Measurements from ENCODE around the gene ARHGDIA.

Gene ARHGDIA

GRCh38 chr17:81822312-81822637 is 48.9 kb downstream of the ARHGDIA start:
- Histone ChIP-seq H3K36me3 (ENCODE audit: insufficient read depth, low read length) (no peaks in the 10 kb centered on the region), H3K4me3 (ENCODE audit: low read depth in 1 of 2, low read length in 2 of 2) (no peak overlapping the region), H3K27ac (ENCODE audit: low read depth, low read length) (peak overlapping the region; percentile 70), H3K4me1 (ENCODE audit: insufficient read depth, low read length) (peaks cover 13% of the 10 kb centered on the region), H3K9me3 (ENCODE audit: low read length) (no peaks in the 10 kb centered on the region), H3K27me3 (ENCODE audit: control insufficient read depth in 1 of 2, insufficient read depth in 2 of 2, low read length in 2 of 2) (peaks cover 0 to 7% of the 10 kb centered on the region in 2 donors), H3K9ac (ENCODE audit: low read length) (no peak overlapping the region)

GRCh38 chr17:81821603-81822311 is 49.4 kb downstream of the ARHGDIA start:
- Histone ChIP-seq H3K36me3 (ENCODE audit: insufficient read depth, low read length) (no peaks in the 10 kb centered on the region), H3K9me3 (ENCODE audit: low read length) (no peaks in the 10 kb centered on the region), H3K27me3 (ENCODE audit: control insufficient read depth in 1 of 2, insufficient read depth in 2 of 2, low read length in 2 of 2) (peaks cover 0 to 7% of the 10 kb centered on the region in 2 donors), H3K4me1 (ENCODE audit: insufficient read depth, low read length) (peaks cover 13% of the 10 kb centered on the region), H3K9ac (ENCODE audit: low read length) (no peak overlapping the region), H3K4me3 (ENCODE audit: low read depth in 1 of 2, low read length in 2 of 2) (peak overlapping the region in 1 of 2 donors; percentile 18), H3K27ac (ENCODE audit: low read depth, low read length) (peak overlapping the region; percentile 70)

GRCh38 chr17:81821147-81821546 is 50.0 kb downstream of the ARHGDIA start:
- H3K27me3 ChIP-seq (ENCODE audit: control insufficient read depth in 1 of 2, insufficient read depth in 2 of 2, low read length in 2 of 2), result peaks cover 0 to 7% of the 10 kb centered on the region in 2 donors
- no peak overlapping the region for H3K27ac ChIP-seq (ENCODE audit: low read depth, low read length)
- no peaks in the 10 kb centered on the region for H3K9me3 ChIP-seq (ENCODE audit: low read length)
- H3K36me3 ChIP-seq (ENCODE audit: insufficient read depth, low read length), result no peaks in the 10 kb centered on the region
- peak overlapping the region in 1 of 2 donors; percentile 18 for H3K4me3 ChIP-seq (ENCODE audit: low read depth in 1 of 2, low read length in 2 of 2)
- no peak overlapping the region for H3K9ac ChIP-seq (ENCODE audit: low read length)
- peaks cover 13% of the 10 kb centered on the region for H3K4me1 ChIP-seq (ENCODE audit: insufficient read depth, low read length)

GRCh38 chr17:81819708-81820107 is 51.4 kb downstream of the ARHGDIA start:
- H3K36me3 ChIP-seq (ENCODE audit: insufficient read depth, low read length), result no peaks in the 10 kb centered on the region
- peaks cover 0 to 13% of the 10 kb centered on the region in 2 donors for H3K27me3 ChIP-seq (ENCODE audit: control insufficient read depth in 1 of 2, insufficient read depth in 2 of 2, low read length in 2 of 2)
- H3K9ac ChIP-seq (ENCODE audit: low read length), result no peak overlapping the region
- H3K27ac ChIP-seq (ENCODE audit: low read depth, low read length), result no peak overlapping the region
- H3K9me3 ChIP-seq (ENCODE audit: low read length), result no peaks in the 10 kb centered on the region
- no peak overlapping the region for H3K4me3 ChIP-seq (ENCODE audit: low read depth in 1 of 2, low read length in 2 of 2)
- peaks cover 13% of the 10 kb centered on the region for H3K4me1 ChIP-seq (ENCODE audit: insufficient read depth, low read length)

GRCh38 chr17:81817758-81818147 is 53.4 kb downstream of the ARHGDIA start:
- Histone ChIP-seq H3K4me3 (ENCODE audit: low read depth in 1 of 2, low read length in 2 of 2) (no peak overlapping the region), H3K27me3 (ENCODE audit: control insufficient read depth in 1 of 2, insufficient read depth in 2 of 2, low read length in 2 of 2) (peaks cover 0 to 19% of the 10 kb centered on the region in 2 donors), H3K27ac (ENCODE audit: low read depth, low read length) (no peak overlapping the region), H3K9me3 (ENCODE audit: low read length) (no peaks in the 10 kb centered on the region), H3K9ac (ENCODE audit: low read length) (no peak overlapping the region), H3K36me3 (ENCODE audit: insufficient read depth, low read length) (no peaks in the 10 kb centered on the region), H3K4me1 (ENCODE audit: insufficient read depth, low read length) (peaks cover 13% of the 10 kb centered on the region)

Data from muscle layer of colon (tissue), 2 donors.